A549 (cell line): Measurements from ENCODE around the gene ROR2. TPM values are rescaled to one million over a fixed set of nuclear protein-coding genes. Genes with fewer than 3 reads are reported as not detected.

ENCODE experiments used
- ATAC-seq, 2 experiments: fragments of 200-7000 bp in 1 of 2; fragments of >200 bp in 1 of 2; cut with Nextera tagmentation in 1 of 2; cut with Tn5 transposase in 1 of 2; 3 replicates each; pipeline versions ENCODE4 v1.8.0 to v1.9.1; 2018 to 2020; ENCODE audit warnings: mild to moderate bottlenecking in 1 of 2, moderate library complexity in 1 of 2
- CTCF ChIA-PET: fragments of 300-600 bp; sonication (Branson Sonifier 250); formaldehyde crosslinking; extraction: SDS; loops from one replicate; lab custom pipeline; 2021; ENCODE audit warnings: antibody characterized with exemption, inconsistent platforms; lab: Yijun Ruan, JAX
- POLR2A ChIA-PET: fragments of 350-600 bp; formaldehyde crosslinking; extraction: SDS; loops from one replicate; lab custom pipeline; 2021; ENCODE audit warnings: antibody characterized with exemption, inconsistent platforms; lab: Yijun Ruan, JAX
- DNase-seq, 2 experiments: peaks; one replicate each; pipeline versions ENCODE4 v3.0.0 to v3.0.0-alpha.2; 2011 to 2016; ENCODE audit warnings: low read depth in 1 of 2, low spot score in 1 of 2
- FAIRE-seq: peaks from 2 replicates; lab custom pipeline; 2011; peaks lifted over from hg19 to GRCh38; lab: Jason Lieb, UNC
- H3K27ac ChIP-seq, 2 experiments: fragments of >200 bp; sonication (Bioruptor Twin); formaldehyde crosslinking; 3 replicates each; pipeline ENCODE4 v1.5.1; 2016 to 2017
- H3K4me1 ChIP-seq: fragments of >200 bp; sonication (Bioruptor Twin); formaldehyde crosslinking; 3 replicates; pipeline ENCODE4 v1.6.1; 2016
- H3K4me2 ChIP-seq: fragments of >200 bp; sonication (Bioruptor Twin); formaldehyde crosslinking; 3 replicates; pipeline ENCODE4 v1.6.1; 2016
- H3K4me3 ChIP-seq: fragments of >200 bp; sonication (Bioruptor Twin); formaldehyde crosslinking; 3 replicates; pipeline ENCODE4 v1.5.1; 2016
- H3K9me3 ChIP-seq: fragments of >200 bp; sonication (Bioruptor Twin); formaldehyde crosslinking; 3 replicates; pipeline ENCODE4 v1.6.1; 2016
- CHD4 ChIP-seq: fragments of 200-600 bp; sonication (generic); IDR thresholded peaks from 2 replicates; pipeline ENCODE4 v1.6.1; 2016; ENCODE audit warnings: antibody characterized with exemption, mild to moderate bottlenecking, borderline replicate concordance
- ELK1 ChIP-seq: fragments of 150-350 bp; IDR thresholded peaks from 2 replicates; pipeline ENCODE4 v1.6.1; 2014; ENCODE audit warnings: low read depth, mild to moderate bottlenecking, low read length
- EP300 ChIP-seq, 2 experiments: fragments of >200 bp; sonication (Bioruptor Twin); formaldehyde crosslinking; IDR thresholded peaks; 2 replicates in 1 of 2; 3 replicates in 1 of 2; pipeline ENCODE4 v1.6.1; 2016 to 2017
- FOSL2 ChIP-seq, 2 experiments: fragments of 450-650 bp in 1 of 2; fragments of >200 bp in 1 of 2; sonication (Bioruptor Twin) in 1 of 2; formaldehyde crosslinking; IDR thresholded peaks; 2 replicates each; pipeline versions ENCODE4 v1.5.0 to v1.6.1; 2016 to 2020; ENCODE audit warnings: mild to moderate bottlenecking in 1 of 2, moderate library complexity in 1 of 2
- FOXS1 ChIP-seq: fragments of 250-450 bp; sonication (Bioruptor Pico); IDR thresholded peaks from 2 replicates; pipeline ENCODE4 v1.5.0; 2020; ENCODE audit warnings: mild to moderate bottlenecking, moderate library complexity
- HOXB13 ChIP-seq: fragments of 250-450 bp; sonication (Bioruptor Pico); IDR thresholded peaks from 2 replicates; pipeline ENCODE4 v1.5.0; 2020; ENCODE audit warnings: low read depth, mild to moderate bottlenecking, moderate library complexity
- NFE2L2 ChIP-seq: fragments of 150-350 bp; conservative IDR thresholded peaks from 2 replicates; pipeline ENCODE4 v1.6.1; 2014; ENCODE audit warnings: low read length
- NR3C1 ChIP-seq: fragments of >200 bp; sonication (Bioruptor Twin); formaldehyde crosslinking; IDR thresholded peaks from 3 replicates; pipeline ENCODE4 v1.6.1; 2017
- RARB ChIP-seq: fragments of 250-450 bp; sonication (Bioruptor Pico); IDR thresholded peaks from 2 replicates; pipeline ENCODE4 v1.8.0; 2021; ENCODE audit warnings: mild to moderate bottlenecking, moderate library complexity
- RFX5 ChIP-seq: fragments of 450-650 bp; IDR thresholded peaks from 2 replicates; pipeline ENCODE4 v1.7.1; 2014; ENCODE audit warnings: antibody characterized with exemption, mild to moderate bottlenecking, moderate library complexity
- RNF2 ChIP-seq: fragments of 200-600 bp; sonication (generic); IDR thresholded peaks from 2 replicates; pipeline ENCODE4 v1.6.1; 2016; ENCODE audit warnings: low read depth, mild to moderate bottlenecking, antibody characterized with exemption, moderate library complexity, borderline replicate concordance
- SMC3 ChIP-seq: fragments of >200 bp; sonication (Bioruptor Twin); formaldehyde crosslinking; IDR thresholded peaks from 3 replicates; pipeline ENCODE4 v1.6.1; 2018; ENCODE audit warnings: inconsistent platforms
- USF2 ChIP-seq: fragments of 450-650 bp; IDR thresholded peaks from 2 replicates; pipeline ENCODE4 v1.6.1; 2014; ENCODE audit warnings: antibody characterized with exemption
- ZFP36 ChIP-seq: fragments of 450-650 bp; IDR thresholded peaks from 2 replicates; pipeline ENCODE4 v1.6.1; 2014; ENCODE audit warnings: borderline replicate concordance; ENCODE audit not compliant: partially characterized antibody
- WGBS: methylation state at CpG from one replicate; pipeline ENCODE4 v1.1.6; 2017; ENCODE audit errors: missing lambda C conversion rate; 5-methylcytosine and 5-hydroxymethylcytosine counted together
- polyA plus RNA-seq, 4 experiments: library from polyadenylated mRNA; depleted of rRNA in 3 of 4; stranded (reverse); fragments of >200 nt; fragmentation: RNase III in 1 of 4; extraction: RNeasy Plus Mini Kit Qiagen cat#74134 plus additional on column Dnase treatment in 1 of 4; gene quantifications; 2 replicates in 3 of 4; 3 replicates in 1 of 4; pipeline ENCODE4 v1.2.3, GENCODE V29; 2011 to 2017
- TF ChIP-seq, protein P1 (sequence below): fragments of >200 bp; sonication (Bioruptor Twin); formaldehyde crosslinking; IDR thresholded peaks from 3 replicates; pipeline ENCODE4 v1.6.1; 2016

The ROR2 gene
- polyA plus RNA-seq, 2 of the 4 experiments (the other 2 are of a cell fraction), result 0.12 to 0.53 TPM

- Histone ChIP-seq H3K9me3 (no peaks in the 10 kb centered on the region), H3K27ac (no peak overlapping the region), H3K4me2 (no peak overlapping the region), H3K4me3 (no peak overlapping the region), H3K4me1 (peaks cover 8% of the 10 kb centered on the region; the same call in 2 of the 3 replicates)
- ATAC-seq (no peak), FAIRE-seq (no peak), DNase-seq (no peak)
- TF ChIP-seq RARB (CRISPR knock-in tag) (no peak), FOSL2 (IDR thresholded peaks at IDR 0.05) (no peak), FOSL2 (CRISPR knock-in tag; IDR thresholded peaks at IDR 0.05) (no peak), USF2 (no peak), FOXS1 (CRISPR knock-in tag) (no peak), RFX5 (no peak)
- TF ChIP-seq, protein P1, sequence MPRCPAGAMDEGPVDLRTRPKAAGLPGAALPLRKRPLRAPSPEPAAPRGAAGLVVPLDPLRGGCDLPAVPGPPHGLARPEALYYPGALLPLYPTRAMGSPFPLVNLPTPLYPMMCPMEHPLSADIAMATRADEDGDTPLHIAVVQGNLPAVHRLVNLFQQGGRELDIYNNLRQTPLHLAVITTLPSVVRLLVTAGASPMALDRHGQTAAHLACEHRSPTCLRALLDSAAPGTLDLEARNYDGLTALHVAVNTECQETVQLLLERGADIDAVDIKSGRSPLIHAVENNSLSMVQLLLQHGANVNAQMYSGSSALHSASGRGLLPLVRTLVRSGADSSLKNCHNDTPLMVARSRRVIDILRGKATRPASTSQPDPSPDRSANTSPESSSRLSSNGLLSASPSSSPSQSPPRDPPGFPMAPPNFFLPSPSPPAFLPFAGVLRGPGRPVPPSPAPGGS, result no peak
- CTCF ChIA-PET, result interaction anchor here (1.3 kb wide), 1 partner anchor 114 kb away, joined by 3 read pairs; no protein-coding TSS in a partner anchor
- WGBS, result 69% methylated on average over 5 of the region's 5 CpGs
- POLR2A ChIA-PET, result no interaction called here
Observed at GRCh38 chr9:91835216-91835615, 114.8 kb downstream of the ROR2 start.

- FAIRE-seq, result no peak
- no peak for TF ChIP-seq FOSL2 (IDR thresholded peaks at IDR 0.05)
- no peak for TF ChIP-seq FOSL2 (CRISPR knock-in tag; IDR thresholded peaks at IDR 0.05)
- no peak for TF ChIP-seq ELK1
- no peak overlapping the region for H3K4me2 ChIP-seq
- no peaks in the 10 kb centered on the region for H3K9me3 ChIP-seq
- DNase-seq, result no peak
- peaks cover 8% of the 10 kb centered on the region; the same call in 2 of the 3 replicates for H3K4me1 ChIP-seq
- POLR2A ChIA-PET, result no interaction called here
- no peak overlapping the region for H3K27ac ChIP-seq
- no peak for ATAC-seq
- H3K4me3 ChIP-seq, result no peak overlapping the region
- WGBS, result 35% methylated on average over 3 of the region's 3 CpGs
- CTCF ChIA-PET, result no interaction called here
Observed at GRCh38 chr9:91834740-91835139, 115.3 kb downstream of the ROR2 start.

GRCh38 chr9:91833878-91834255, 116.2 kb downstream of the ROR2 start:
- FAIRE-seq (no peak), ATAC-seq (no peak), DNase-seq (no peak)
- WGBS, result 47% methylated on average over 7 of the region's 7 CpGs
- Histone ChIP-seq H3K4me2 (no peak overlapping the region), H3K4me1 (peaks cover 8% of the 10 kb centered on the region; the same call in 2 of the 3 replicates), H3K9me3 (no peaks in the 10 kb centered on the region), H3K4me3 (no peak overlapping the region), H3K27ac (no peak overlapping the region)
- no peak for TF ChIP-seq CHD4
- no peak for TF ChIP-seq FOXS1 (CRISPR knock-in tag)
- no peak for TF ChIP-seq EP300 (IDR thresholded peaks at IDR 0.05)
- no peak for TF ChIP-seq ZFP36
- TF ChIP-seq HOXB13 (CRISPR knock-in tag), result no peak
- TF ChIP-seq NR3C1, result no peak
- TF ChIP-seq SMC3, result no peak
- no peak for TF ChIP-seq RNF2
- TF ChIP-seq NFE2L2, result no peak
- ChIA-PET POLR2A (no interaction called here), CTCF (interaction anchor here (1.5 kb wide), 1 partner anchor 12 kb away, joined by 5 read pairs; no protein-coding TSS in a partner anchor)
